ENCODE data around the gene DPF1. TPM values are rescaled to one million over a fixed set of nuclear protein-coding genes. Genes with fewer than 3 reads are reported as not detected.
"Not testable (repeated sequence)": the region's sequence is repeated elsewhere in the genome, so short reads cannot be mapped to it uniquely, and the experiment has no call there.

DPF1 gene
- total and polyA plus RNA-seq, 9 donors = 0.23 to 1.0 (median 0.35) TPM; not detected in 2

DNA sequence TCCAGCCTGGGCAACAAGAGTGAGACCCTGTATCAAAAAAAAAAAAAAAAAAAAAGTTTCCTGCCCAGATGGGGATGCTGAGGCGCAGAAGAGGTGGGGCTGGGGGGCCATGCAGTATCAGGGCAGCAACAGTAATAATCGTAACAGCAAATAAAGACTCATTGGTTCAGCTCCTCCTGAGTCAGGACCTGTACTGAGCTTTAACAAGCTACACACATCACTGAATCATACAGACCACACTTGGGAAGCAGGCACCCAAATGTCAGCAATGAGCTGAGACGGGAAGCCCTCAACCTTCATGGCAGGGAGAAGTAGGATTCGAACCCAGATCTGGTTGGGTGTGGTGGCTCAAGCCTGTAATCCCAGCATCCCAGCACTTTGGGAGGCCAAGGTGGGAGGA lies 10.6 kb upstream of the DPF1 start:
- Histone ChIP-seq H3K4me1 (ENCODE audit: insufficient read depth) (no peaks in the 10 kb centered on the region), H3K4me3 (no peak overlapping the region), H3K27me3 (no peaks in the 10 kb centered on the region), H3K27ac (no peak overlapping the region), H3K9me3 (no peaks in the 10 kb centered on the region), H3K36me3 (no peaks in the 10 kb centered on the region)
- intact Hi-C loops (cut with DNase I) = no loop called here
- 87 to 91% (median 91%) methylated on average over 4 of the region's 4 CpGs for WGBS, 3 donors
- no peak for TF ChIP-seq POLR2A (IDR thresholded peaks at IDR 0.05)
- no peak for TF ChIP-seq CTCF (IDR thresholded peaks at IDR 0.05)
- TF ChIP-seq EP300 (IDR thresholded peaks at IDR 0.05) = no peak
- DNase-seq = no peak

- WGBS, 3 donors = 14 to 25% (median 16%) methylated on average over 7 of the region's 7 CpGs
- TF ChIP-seq CTCF (IDR thresholded peaks at IDR 0.05) (peak; percentile 13 to 43 (median 23)), EP300 (IDR thresholded peaks at IDR 0.05) (no peak), POLR2A (IDR thresholded peaks at IDR 0.05) (no peak)
- H3K27ac ChIP-seq = no peak overlapping the region
- no peaks in the 10 kb centered on the region for H3K4me1 ChIP-seq (ENCODE audit: insufficient read depth)
- no peak overlapping the region for H3K4me3 ChIP-seq
- H3K9me3 ChIP-seq = no peaks in the 10 kb centered on the region
- intact Hi-C loops (cut with DNase I) = no loop called here
- DNase-seq = peak in 4 of 5 donors; percentile 62 to 79 (median 68)
- no peaks in the 10 kb centered on the region for H3K27me3 ChIP-seq
- H3K36me3 ChIP-seq = no peaks in the 10 kb centered on the region
Measured at GRCh38 chr19:38233740-38234251, 9.8 kb upstream of the DPF1 start.

GRCh38 chr19:38231918-38232317 lies 7.9 kb upstream of the DPF1 start:
- 87 to 91% (median 87%) methylated on average over 7 of the region's 7 CpGs for WGBS, 3 donors
- H3K27ac ChIP-seq = no peak overlapping the region
- TF ChIP-seq POLR2A (IDR thresholded peaks at IDR 0.05) (no peak), EP300 (IDR thresholded peaks at IDR 0.05) (no peak), CTCF (IDR thresholded peaks at IDR 0.05) (no peak)
- H3K4me3 ChIP-seq = no peak overlapping the region
- H3K9me3 ChIP-seq = no peaks in the 10 kb centered on the region
- intact Hi-C loops (cut with DNase I) = no loop called here
- no peaks in the 10 kb centered on the region for H3K36me3 ChIP-seq
- DNase-seq = no peak
- H3K27me3 ChIP-seq = no peaks in the 10 kb centered on the region
- H3K4me1 ChIP-seq (ENCODE audit: insufficient read depth) = no peaks in the 10 kb centered on the region

DNA sequence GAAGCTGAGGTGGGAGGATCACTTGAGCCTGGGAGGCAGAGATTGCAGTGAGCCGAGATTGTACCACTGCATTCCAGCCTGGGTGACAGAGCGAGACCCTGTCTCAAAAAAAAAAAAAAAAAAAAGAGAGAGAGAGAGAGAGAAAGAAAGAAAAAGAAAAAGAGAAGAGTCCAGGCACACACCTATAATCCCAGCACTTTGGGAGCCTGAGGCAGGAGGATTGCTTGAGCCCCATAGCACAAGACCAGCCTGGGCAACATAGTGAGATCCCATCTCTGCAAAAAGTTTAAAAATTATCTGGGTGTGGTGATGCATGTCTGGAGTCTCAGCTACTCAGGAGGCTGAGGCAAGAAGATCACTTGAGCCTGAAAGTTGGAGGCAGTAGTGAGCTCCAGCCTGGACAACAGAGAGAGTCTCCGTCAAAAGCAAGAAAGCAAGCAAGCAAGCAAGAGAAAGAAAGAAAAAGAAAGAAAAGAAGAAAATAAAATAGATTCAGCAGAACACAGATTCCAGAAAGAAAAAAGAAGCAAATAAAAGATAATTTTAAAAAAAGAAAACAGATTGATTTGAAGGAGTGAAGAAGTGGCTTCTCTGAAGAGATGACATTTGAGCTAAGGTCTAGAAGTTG lies 6.6 kb upstream of the DPF1 start:
- H3K36me3 ChIP-seq; H3K27ac ChIP-seq; H3K9me3 ChIP-seq; H3K4me3 ChIP-seq; intact Hi-C loops (cut with DNase I); DNase-seq; H3K27me3 ChIP-seq; H3K4me1 ChIP-seq (ENCODE audit: insufficient read depth): not testable (repeated sequence)
- WGBS, 3 donors = 49 to 64% (median 55%) methylated on average over 3 of the region's 3 CpGs

DNA sequence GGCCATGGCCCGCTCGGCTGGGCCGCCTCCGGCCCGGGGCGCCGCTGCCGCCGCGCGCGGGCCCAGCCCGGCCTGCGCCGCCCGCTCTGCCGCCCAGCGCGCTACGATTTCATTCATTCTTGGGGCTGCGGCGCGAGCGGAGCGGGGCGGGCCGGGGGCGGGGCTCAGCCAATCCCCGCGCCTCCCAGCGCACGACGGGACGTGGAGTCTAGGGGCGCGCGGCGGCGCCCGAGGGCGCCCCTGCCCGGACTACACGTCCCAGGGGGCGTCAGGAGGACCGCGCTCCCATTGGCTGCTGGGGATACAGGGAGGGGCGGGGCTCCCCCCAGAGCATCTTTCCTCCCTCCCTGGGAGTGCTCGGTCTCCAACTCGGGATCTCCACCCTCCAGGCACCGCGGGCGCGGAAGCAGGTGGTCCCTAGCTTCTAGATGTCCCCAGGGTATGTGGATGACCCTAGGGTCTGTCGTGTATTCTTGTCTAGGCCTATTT lies 5.6 kb upstream of the DPF1 start:
- intact Hi-C loops (cut with DNase I) = loop anchor here in 2 of 4 donors (10.0 kb wide), 2 partner anchors 85 to 325 kb away; partner anchors contain the start of genes SIPA1L3 (in 2 of the 2) and WDR87 (in 2 of the 2)

More for the DNA sequence above, 5.6 kb upstream of the DPF1 start:
- H3K4me1 ChIP-seq (ENCODE audit: insufficient read depth) = no peaks in the 10 kb centered on the region
- H3K4me3 ChIP-seq = no peak overlapping the region
- 0 to 1% (median 0%) methylated on average over 21 to 54 of the region's 54 CpGs for WGBS, 3 donors
- H3K27ac ChIP-seq = no peak overlapping the region
- TF ChIP-seq EP300 (IDR thresholded peaks at IDR 0.05) = no peak
- no peak for TF ChIP-seq CTCF (IDR thresholded peaks at IDR 0.05)
- no peak for TF ChIP-seq POLR2A (IDR thresholded peaks at IDR 0.05)
- no peaks in the 10 kb centered on the region for H3K27me3 ChIP-seq
- DNase-seq = peak in 2 of 5 donors; percentile 63 to 71
- H3K9me3 ChIP-seq = no peaks in the 10 kb centered on the region
- no peaks in the 10 kb centered on the region for H3K36me3 ChIP-seq

Measured in ovary (tissue), 9 donors.